Loucy (cell line): Measurements from ENCODE around the gene MBD3L4.

Source experiments
- H2AFZ ChIP-seq: fragments of 200-600 bp; sonication (generic); 2 replicates; pipeline ENCODE4 v1.6.0; 2016; ENCODE audit warnings: antibody characterized with exemption, mild to moderate bottlenecking, low read length, moderate library complexity
- H3F3A ChIP-seq: fragments of 200-600 bp; 2 replicates; pipeline ENCODE4 v1.6.0; 2016; ENCODE audit warnings: antibody characterized with exemption, low read depth, mild to moderate bottlenecking
- H3K27me3 ChIP-seq: fragments of 200-600 bp; sonication (generic); 2 replicates; pipeline ENCODE4 v1.6.1; 2014; ENCODE audit warnings: low read length, mild to moderate bottlenecking; ENCODE audit not compliant: insufficient read depth, poor library complexity, severe bottlenecking
- H3K36me3 ChIP-seq: fragments of 200-600 bp; sonication (generic); 2 replicates; pipeline ENCODE4 v1.6.1; 2016; ENCODE audit warnings: low read length; ENCODE audit not compliant: insufficient read depth
- H3K4me1 ChIP-seq: fragments of 200-600 bp; sonication (generic); 2 replicates; pipeline ENCODE4 v1.5.1; 2014; ENCODE audit warnings: low read length, mild to moderate bottlenecking; ENCODE audit not compliant: insufficient read depth, poor library complexity, severe bottlenecking
- H3K4me2 ChIP-seq: fragments of 200-600 bp; sonication (generic); 2 replicates; pipeline ENCODE4 v1.6.0; 2014; ENCODE audit warnings: antibody characterized with exemption, low read length, low read depth, mild to moderate bottlenecking; ENCODE audit not compliant: poor library complexity, severe bottlenecking
- H3K4me3 ChIP-seq: fragments of 200-600 bp; sonication (generic); 2 replicates; pipeline ENCODE4 v1.5.1; 2014; ENCODE audit warnings: low read length, mild to moderate bottlenecking, mixed read lengths; ENCODE audit not compliant: poor library complexity, severe bottlenecking
- H3K79me2 ChIP-seq: fragments of 200-600 bp; sonication (generic); 2 replicates; pipeline ENCODE4 v1.6.1; 2014; ENCODE audit warnings: low read length; ENCODE audit not compliant: insufficient read depth
- H3K9ac ChIP-seq: fragments of 200-600 bp; sonication (generic); 2 replicates; pipeline ENCODE4 v1.6.0; 2014; ENCODE audit warnings: mild to moderate bottlenecking, low read depth, low read length, moderate library complexity; ENCODE audit not compliant: poor library complexity, severe bottlenecking
- H3K9me2 ChIP-seq: fragments of 200-600 bp; sonication (generic); replicated peaks from 2 replicates; pipeline ENCODE4 v1.6.1; 2016; ENCODE audit warnings: low read depth, low read length, mixed read lengths
- H3K9me3 ChIP-seq: fragments of 200-600 bp; sonication (generic); 2 replicates; pipeline ENCODE4 v1.6.1; 2014; ENCODE audit warnings: mild to moderate bottlenecking, antibody characterized with exemption, low read length, low read depth; ENCODE audit not compliant: insufficient read depth
- H4K20me1 ChIP-seq: fragments of 200-600 bp; sonication (generic); 2 replicates; pipeline ENCODE4 v1.6.0; 2014; ENCODE audit warnings: antibody characterized with exemption, low read length, mild to moderate bottlenecking; ENCODE audit not compliant: insufficient read depth, poor library complexity, severe bottlenecking
- EZH2phosphoT487 ChIP-seq: fragments of 200-600 bp; IDR thresholded peaks from 2 replicates; pipeline ENCODE4 v1.6.1; 2018; ENCODE audit warnings: antibody characterized with exemption, mild to moderate bottlenecking, moderate library complexity, borderline replicate concordance
- TF ChIP-seq, protein P1 (sequence below): fragments of 200-600 bp; sonication (generic); conservative IDR thresholded peaks from 2 replicates; pipeline ENCODE4 v1.5.1; 2014; ENCODE audit warnings: mild to moderate bottlenecking, antibody characterized with exemption, low read length

MBD3L4 gene

DNA sequence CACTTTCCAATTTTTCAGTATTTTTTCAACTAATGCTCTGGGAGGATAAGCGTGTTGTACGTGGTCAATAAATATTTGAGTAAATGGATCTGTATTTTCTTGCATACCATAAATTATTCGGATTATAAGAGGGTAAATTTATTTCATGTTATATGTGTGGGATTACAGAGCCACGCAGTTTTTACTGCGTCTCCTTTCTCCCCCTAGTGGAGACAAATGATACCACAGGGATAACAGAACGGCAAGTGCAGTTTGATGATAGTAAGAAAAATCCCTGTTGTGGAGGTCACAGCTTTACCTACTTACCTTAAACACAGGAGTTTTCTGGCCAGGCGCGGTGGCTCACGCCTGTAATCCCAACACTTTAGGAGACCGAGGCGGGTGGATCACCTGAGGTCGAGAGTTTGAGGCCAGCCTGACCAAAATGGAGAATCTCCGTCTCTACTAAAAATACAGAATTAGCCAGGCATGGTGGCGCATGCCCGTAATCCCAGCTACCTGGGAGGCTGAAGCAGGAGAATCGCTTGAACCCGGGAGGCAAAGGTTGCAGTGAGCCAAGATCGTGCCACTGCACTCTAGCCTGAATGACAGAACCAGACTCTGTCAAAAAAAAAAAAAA, 35.6 kb downstream of the MBD3L4 start:
- Histone ChIP-seq H3K79me2 (no peaks in the 10 kb centered on the region), H3F3A (no peaks in the 10 kb centered on the region), H3K27me3 (no peaks in the 10 kb centered on the region), H3K9ac (no peak overlapping the region), H3K9me2 (no peaks in the 10 kb centered on the region), H2AFZ (no peak overlapping the region), H3K4me3 (no peak overlapping the region), H3K36me3 (no peaks in the 10 kb centered on the region), H3K4me2 (no peak overlapping the region), H4K20me1 (no peaks in the 10 kb centered on the region), H3K4me1 (no peaks in the 10 kb centered on the region), H3K9me3 (no peaks in the 10 kb centered on the region)
- TF ChIP-seq, protein P1, sequence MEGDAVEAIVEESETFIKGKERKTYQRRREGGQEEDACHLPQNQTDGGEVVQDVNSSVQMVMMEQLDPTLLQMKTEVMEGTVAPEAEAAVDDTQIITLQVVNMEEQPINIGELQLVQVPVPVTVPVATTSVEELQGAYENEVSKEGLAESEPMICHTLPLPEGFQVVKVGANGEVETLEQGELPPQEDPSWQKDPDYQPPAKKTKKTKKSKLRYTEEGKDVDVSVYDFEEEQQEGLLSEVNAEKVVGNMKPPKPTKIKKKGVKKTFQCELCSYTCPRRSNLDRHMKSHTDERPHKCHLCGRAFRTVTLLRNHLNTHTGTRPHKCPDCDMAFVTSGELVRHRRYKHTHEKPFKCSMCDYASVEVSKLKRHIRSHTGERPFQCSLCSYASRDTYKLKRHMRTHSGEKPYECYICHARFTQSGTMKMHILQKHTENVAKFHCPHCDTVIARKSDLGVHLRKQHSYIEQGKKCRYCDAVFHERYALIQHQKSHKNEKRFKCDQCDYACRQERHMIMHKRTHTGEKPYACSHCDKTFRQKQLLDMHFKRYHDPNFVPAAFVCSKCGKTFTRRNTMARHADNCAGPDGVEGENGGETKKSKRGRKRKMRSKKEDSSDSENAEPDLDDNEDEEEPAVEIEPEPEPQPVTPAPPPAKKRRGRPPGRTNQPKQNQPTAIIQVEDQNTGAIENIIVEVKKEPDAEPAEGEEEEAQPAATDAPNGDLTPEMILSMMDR = peak; percentile 68
- no peak for TF ChIP-seq EZH2phosphoT487

DNA sequence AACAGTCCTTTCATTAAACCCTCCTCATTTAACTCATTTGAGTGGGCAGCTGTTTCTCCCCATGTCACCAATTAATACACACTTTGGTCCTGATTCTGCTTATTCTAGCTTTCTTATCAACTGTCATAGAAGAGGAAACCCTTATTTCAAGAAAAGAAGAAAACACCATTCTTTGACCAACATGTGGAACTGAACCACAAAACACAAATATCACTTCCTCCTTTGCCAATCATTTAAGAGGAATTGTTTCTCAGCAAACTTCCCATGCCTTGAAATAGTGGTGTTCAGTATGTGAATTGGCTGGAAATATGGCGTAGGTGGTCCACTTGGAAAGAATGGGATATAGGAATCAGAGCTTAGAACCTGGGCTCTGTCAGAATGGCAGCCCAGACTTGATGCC, 39.2 kb downstream of the MBD3L4 start:
- H3F3A ChIP-seq = no peaks in the 10 kb centered on the region
- H4K20me1 ChIP-seq = no peaks in the 10 kb centered on the region
- no peak overlapping the region for H2AFZ ChIP-seq
- no peaks in the 10 kb centered on the region for H3K27me3 ChIP-seq
- no peak overlapping the region for H3K4me2 ChIP-seq
- no peaks in the 10 kb centered on the region for H3K79me2 ChIP-seq
- H3K9me3 ChIP-seq = no peaks in the 10 kb centered on the region
- H3K4me3 ChIP-seq = no peak overlapping the region
- no peak overlapping the region for H3K9ac ChIP-seq
- no peaks in the 10 kb centered on the region for H3K4me1 ChIP-seq
- H3K36me3 ChIP-seq = no peaks in the 10 kb centered on the region
- TF ChIP-seq, protein P1 = no peak
- TF ChIP-seq EZH2phosphoT487 = no peak
- no peaks in the 10 kb centered on the region for H3K9me2 ChIP-seq

DNA sequence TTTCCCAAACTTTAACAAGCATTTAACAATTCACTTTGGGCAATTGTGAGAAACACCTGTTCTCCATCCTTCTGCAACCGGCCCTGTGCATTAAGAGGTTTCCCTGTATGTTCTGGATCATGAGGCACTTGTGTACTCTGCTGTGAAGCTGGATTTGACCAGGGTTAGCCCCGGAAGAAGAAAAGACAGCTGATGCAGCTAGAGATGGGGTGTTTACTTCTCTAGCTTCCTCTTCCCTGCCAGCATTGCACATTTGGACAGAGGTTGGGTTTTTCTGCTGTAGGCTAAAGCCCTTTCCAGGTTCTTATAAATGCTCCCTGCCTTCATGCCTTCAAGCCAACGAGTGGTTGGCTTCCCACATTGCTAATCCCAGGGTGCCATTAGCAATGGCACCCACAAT, 39.6 kb downstream of the MBD3L4 start:
- H3K36me3 ChIP-seq = no peaks in the 10 kb centered on the region
- no peaks in the 10 kb centered on the region for H4K20me1 ChIP-seq
- H3K27me3 ChIP-seq = no peaks in the 10 kb centered on the region
- H3K9ac ChIP-seq = no peak overlapping the region
- H3K4me3 ChIP-seq = no peak overlapping the region
- H3K9me3 ChIP-seq = no peaks in the 10 kb centered on the region
- no peaks in the 10 kb centered on the region for H3K9me2 ChIP-seq
- TF ChIP-seq EZH2phosphoT487 = no peak
- TF ChIP-seq, protein P1 = no peak
- H2AFZ ChIP-seq = no peak overlapping the region
- H3F3A ChIP-seq = no peaks in the 10 kb centered on the region
- no peaks in the 10 kb centered on the region for H3K79me2 ChIP-seq
- H3K4me2 ChIP-seq = no peak overlapping the region
- no peaks in the 10 kb centered on the region for H3K4me1 ChIP-seq
